Anterior cingulate cortex (tissue), 58 donors: Measurements from ENCODE around the gene HDAC8.
A peak's percentile ranks its signal among the peaks of the same experiment; 100 is the strongest.
"Not testable (repeated sequence)": the region's sequence is repeated elsewhere in the genome, so short reads cannot be mapped to it uniquely, and the experiment has no call there.

Experiments used
- DNase-seq, 58 donors: peaks; one replicate each; lab custom pipeline; 2025; lab: John Stamatoyannopoulos, UW

Gene HDAC8

GRCh38 chrX:72340626-72341025 lies 232.0 kb downstream of the HDAC8 start:
- DNase-seq, result no peak

GRCh38 chrX:72340041-72340440 lies 232.6 kb downstream of the HDAC8 start:
- DNase-seq, result peak in 12 of 58 donors; percentile 0 to 20 (median 1)

GRCh38 chrX:72330131-72330530 lies 242.5 kb downstream of the HDAC8 start:
- DNase-seq, result no peak

- DNase-seq, result no peak
Measured at GRCh38 chrX:72326605-72327300, 245.9 kb downstream of the HDAC8 start.

- not testable (repeated sequence) for DNase-seq
Measured at GRCh38 chrX:72319651-72320050, 253.0 kb downstream of the HDAC8 start.

DNA sequence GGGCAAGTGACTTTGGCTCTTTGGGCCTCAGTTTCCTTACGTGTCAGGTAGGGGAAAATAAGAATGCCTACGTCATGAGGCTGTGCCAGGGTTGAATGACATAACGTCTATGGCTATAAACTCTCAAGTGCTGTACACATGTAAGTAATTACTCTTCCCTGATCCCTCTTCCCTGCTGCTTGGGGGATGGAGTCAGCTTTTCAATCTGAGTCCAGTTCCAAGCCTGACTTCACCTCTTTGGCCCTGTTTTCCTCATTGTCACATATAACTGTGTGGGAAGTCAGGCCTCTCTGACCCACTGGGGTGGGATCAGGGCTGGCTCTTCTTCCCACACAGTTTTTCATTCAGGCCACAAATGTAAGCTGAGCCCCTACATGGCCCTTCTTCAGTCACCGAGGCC lies 255.5 kb downstream of the HDAC8 start:
- DNase-seq, result no peak

GRCh38 chrX:72316408-72317110 lies 256.1 kb downstream of the HDAC8 start:
- no peak for DNase-seq

DNA sequence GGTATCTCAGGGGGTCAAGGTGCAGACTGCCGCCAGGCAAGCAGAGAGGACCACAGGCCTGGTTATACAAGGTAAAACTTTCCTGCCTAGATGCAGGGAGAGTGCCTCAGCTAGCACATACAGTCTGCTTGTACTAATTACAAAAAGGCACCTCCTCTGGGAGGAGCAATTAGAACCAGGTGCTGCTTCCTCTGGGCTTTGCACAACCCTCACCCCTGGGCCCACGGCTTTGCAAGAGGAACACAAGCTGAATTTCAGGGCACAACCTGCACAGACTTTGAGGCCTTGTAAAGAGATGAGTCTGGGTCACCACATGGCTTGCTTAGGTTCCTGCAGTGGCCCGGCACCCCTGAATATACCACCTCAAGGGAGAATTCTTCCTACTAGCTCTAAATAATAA lies 257.8 kb downstream of the HDAC8 start:
- DNase-seq, result no peak

DNA sequence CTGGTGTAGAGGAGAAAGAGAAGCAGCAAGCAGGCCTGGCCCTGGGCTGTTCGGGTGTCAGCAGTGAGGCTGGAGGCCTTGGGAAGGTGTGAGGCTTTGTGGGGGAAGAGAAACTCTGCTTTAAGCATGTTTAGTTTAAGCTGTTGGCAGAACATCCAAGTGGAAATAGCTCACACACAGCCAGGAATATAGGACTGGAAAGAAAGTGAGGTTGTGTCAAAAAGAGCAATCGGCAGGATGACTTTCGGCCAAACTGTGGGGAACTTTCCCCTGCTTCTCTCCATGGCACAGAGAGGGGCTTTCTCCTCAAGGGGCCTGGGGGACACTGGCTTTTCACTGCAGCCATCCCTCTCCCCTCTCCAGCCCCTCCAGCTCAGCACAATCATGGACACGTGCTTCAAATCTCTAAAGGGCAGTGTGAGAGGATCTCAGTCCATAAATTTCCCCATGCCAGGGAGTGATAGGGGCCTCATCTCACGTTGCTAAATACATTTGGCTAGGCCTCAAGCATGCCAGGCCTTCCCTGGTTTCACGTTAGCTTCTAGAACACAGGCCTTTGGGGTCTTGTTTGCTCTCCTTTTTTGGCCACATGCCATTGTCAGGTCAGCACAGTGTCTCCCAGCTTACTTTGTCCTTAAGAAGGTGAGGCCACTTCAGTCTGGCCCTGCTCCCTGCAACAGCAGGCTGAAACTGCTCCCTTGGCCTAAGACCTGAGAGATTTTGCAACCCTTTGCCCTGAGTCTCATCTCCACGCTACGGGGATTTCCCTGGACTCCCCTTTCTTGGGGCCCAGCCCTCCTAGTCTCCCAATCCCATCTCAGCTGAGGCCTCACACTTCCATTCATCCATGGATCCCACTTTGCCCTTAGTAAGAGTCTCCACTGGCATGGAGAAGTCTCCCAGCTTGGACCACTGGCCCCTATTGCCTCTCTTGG lies 258.7 kb downstream of the HDAC8 start:
- DNase-seq, result no peak

DNA sequence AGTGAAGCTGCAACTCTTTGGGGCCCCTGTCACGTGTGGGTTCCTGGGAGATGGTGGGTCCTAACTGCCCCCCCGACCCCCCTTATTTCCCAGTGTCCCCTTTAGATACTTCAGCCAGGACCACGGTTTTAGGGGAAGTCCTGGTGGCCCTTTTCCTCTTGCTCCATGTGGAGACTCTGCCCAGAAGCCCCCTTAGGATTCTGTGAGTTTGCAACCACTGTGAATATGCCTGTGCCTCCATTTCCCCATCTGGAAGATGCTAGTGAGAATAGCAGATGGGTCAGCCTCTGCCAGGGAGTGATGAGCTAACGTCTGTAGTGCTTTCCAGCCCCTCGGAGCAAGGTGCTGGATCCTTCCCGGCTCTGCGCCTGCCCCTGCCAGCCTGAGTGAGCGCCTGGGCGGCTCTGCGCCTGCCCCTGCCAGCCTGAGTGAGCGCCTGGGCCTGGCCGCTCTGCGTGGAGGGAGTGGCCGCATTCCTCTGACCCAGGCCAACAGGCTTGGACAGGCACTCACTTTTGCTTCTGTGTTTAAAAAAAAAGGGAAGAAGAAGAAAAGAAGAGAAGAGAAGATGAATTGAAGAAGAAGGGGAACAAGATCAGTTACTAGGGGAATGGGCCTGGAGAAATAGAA lies 260.2 kb downstream of the HDAC8 start:
- no peak for DNase-seq

DNA sequence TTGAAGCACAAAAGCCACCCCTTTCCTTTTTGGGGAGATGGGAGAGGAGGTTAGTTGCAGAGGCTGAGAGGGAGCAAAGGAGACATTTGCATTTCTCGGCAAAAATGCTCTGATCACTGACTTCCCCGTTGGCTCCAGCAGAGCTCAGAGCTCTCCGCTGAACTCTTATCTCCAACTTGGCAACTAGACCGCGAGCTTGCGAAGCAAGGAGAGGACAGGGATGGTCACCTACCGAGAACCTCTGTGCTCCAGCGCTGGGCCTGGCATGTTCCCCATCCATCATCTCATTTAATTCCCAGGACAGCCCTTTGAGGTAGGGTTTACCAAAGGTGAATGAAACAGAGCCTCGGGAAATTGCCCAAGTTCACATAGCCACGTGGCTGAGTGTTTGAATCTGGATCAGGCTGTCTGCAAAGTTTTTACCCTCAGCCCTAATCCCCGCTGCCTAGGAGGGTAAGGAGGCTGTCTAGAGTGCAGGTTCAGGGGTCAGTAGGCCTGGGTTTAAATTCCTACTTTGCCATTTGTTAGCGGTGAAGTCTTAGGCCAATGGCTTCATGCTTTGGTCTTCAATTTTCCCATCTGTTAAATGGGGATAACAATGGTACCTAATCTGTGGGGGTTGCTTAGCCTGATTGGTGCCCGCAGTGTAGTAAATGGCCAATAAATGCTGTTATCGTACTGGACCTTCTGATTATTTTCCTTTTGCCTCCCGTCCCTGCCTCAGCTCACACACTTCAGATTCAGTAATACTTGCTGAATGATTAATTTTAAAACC lies 263.2 kb downstream of the HDAC8 start:
- no peak for DNase-seq

- DNase-seq, result peak in 50 of 58 donors; percentile 0 to 51 (median 18)
Measured at GRCh38 chrX:72308566-72309296, 263.9 kb downstream of the HDAC8 start.

- DNase-seq, result no peak
Measured at GRCh38 chrX:72308209-72308565, 264.5 kb downstream of the HDAC8 start.

GRCh38 chrX:72307646-72308051 lies 265.0 kb downstream of the HDAC8 start:
- DNase-seq, result no peak

DNA sequence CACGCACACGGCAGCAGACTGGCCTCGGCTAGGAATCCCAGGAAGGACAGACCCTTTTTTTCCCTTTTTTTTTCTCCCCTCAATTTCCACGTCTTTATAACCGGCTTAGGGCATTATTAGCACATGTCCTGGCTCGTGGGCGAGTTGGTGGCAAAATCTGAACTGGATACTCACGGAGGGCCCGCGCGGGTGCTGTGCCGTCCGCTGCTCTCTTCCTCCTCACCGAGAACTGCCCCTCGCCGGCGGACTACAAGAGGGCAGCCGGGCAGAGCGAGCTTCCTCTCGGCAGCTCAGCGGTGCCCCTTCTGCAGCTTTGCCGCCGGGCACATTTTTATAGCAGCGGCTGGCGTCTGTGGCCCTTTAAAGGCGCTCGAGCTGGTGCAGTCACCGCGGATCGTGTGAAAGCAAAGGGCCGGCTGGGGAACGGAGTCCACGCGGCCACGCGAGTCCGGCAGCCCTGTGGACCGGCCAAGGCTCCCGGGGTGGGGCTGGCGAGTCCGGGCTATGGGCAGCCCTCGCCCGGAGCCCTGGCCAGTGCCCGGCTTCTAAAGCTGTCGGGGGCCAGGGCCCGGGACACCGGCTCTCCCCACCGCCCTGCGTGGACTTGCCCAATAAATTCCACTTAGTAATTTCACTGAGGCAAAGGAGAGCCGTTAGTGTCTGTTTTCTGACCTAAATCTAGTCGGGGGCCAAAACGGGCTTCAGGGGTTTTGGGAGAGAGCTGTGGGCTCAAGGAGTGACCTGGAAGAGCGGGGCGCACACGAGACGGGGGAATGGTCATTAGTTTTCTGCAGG lies 265.6 kb downstream of the HDAC8 start:
- DNase-seq, result peak in 56 of 58 donors; percentile 1 to 68 (median 25)

GRCh38 chrX:72306085-72306801 lies 266.4 kb downstream of the HDAC8 start:
- DNase-seq, result peak in 3 of 58 donors; percentile 0 to 1 (median 0)

GRCh38 chrX:72305286-72306084 lies 267.2 kb downstream of the HDAC8 start, which contains the start of gene CITED1:
TSS of gene CITED1 (minus strand) at chrX:72305914. CDS start at chrX:72302869, 3,045 bp downstream.
- DNase-seq, result peak in 8 of 58 donors; percentile 1 to 14 (median 4)
